GM21423 (cell line): ENCODE results near the gene PLEKHA7.
"Not testable (repeated sequence)": the region's sequence is repeated elsewhere in the genome, so short reads cannot be mapped to it uniquely, and the experiment has no call there.

Experiments used
- ATAC-seq: cut with Tn5 transposase; IDR thresholded peaks from one replicate; pipeline ENCODE4 v1.9.1; 2021; ENCODE audit warnings: mild to moderate bottlenecking, moderate library complexity; ENCODE audit not compliant: unreplicated experiment

PLEKHA7 gene

GRCh38 chr11:16979703-16980622 is 34.3 kb downstream of the PLEKHA7 start:
- no peak for ATAC-seq

GRCh38 chr11:16977994-16978315 is 36.3 kb downstream of the PLEKHA7 start:
- ATAC-seq = no peak

- ATAC-seq = no peak
Observed at GRCh38 chr11:16977136-16977993, 36.8 kb downstream of the PLEKHA7 start.

GRCh38 chr11:16976379-16976778 is 37.8 kb downstream of the PLEKHA7 start:
- no peak for ATAC-seq

GRCh38 chr11:16975906-16976305 is 38.3 kb downstream of the PLEKHA7 start:
- ATAC-seq = no peak

- ATAC-seq = no peak
Observed at GRCh38 chr11:16973338-16973964, 40.8 kb downstream of the PLEKHA7 start.

- no peak for ATAC-seq
Observed at GRCh38 chr11:16969010-16969999, 44.9 kb downstream of the PLEKHA7 start.

- no peak for ATAC-seq
Observed at GRCh38 chr11:16968196-16968595, 46.0 kb downstream of the PLEKHA7 start.

- ATAC-seq = no peak
Observed at GRCh38 chr11:16966930-16967671, 47.1 kb downstream of the PLEKHA7 start.

GRCh38 chr11:16964501-16964900 is 49.7 kb downstream of the PLEKHA7 start:
- ATAC-seq = no peak

- ATAC-seq = no peak
Observed at GRCh38 chr11:16963316-16963876, 50.8 kb downstream of the PLEKHA7 start.

GRCh38 chr11:16962589-16962988 is 51.6 kb downstream of the PLEKHA7 start:
- not testable (repeated sequence) for ATAC-seq

- ATAC-seq = no peak
Observed at GRCh38 chr11:16962146-16962545, 52.1 kb downstream of the PLEKHA7 start.

GRCh38 chr11:16960250-16960649 is 54.0 kb downstream of the PLEKHA7 start:
- ATAC-seq = no peak

GRCh38 chr11:16959602-16960001 is 54.6 kb downstream of the PLEKHA7 start:
- no peak for ATAC-seq

- ATAC-seq = no peak
Observed at GRCh38 chr11:16958833-16959232, 55.4 kb downstream of the PLEKHA7 start.

- ATAC-seq = no peak
Observed at GRCh38 chr11:16956538-16957153, 57.6 kb downstream of the PLEKHA7 start.

- ATAC-seq = no peak
Observed at GRCh38 chr11:16953663-16954062, 60.6 kb downstream of the PLEKHA7 start.
